Fibroblast of skin of abdomen (primary cell): ENCODE data around the gene CPM.
A peak's percentile ranks its signal among the peaks of the same experiment; 100 is the strongest.

Experiments
- DNase-seq: peaks from one replicate; pipeline ENCODE4 v3.0.0-alpha.2; 2013

CPM gene

DNA sequence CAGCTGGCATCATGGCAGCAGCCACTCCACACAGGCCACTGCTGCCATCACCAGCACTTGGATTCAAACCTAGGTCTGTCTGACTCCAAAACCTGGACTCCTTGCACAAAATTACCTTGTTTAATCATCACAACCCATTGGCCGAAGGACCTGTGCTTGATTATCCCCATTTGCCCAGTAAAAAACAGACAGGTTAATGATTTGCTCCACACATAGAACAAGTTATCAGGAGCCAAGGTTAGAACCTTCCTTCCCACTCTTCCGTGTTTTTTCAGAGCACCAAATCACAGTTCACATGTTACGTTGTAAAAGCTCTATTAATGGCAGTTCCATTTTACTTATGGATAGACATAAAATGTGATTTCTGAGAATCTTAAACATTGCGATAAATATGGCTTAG is 23.5 kb upstream of the CPM start:
- no peak for DNase-seq

DNA sequence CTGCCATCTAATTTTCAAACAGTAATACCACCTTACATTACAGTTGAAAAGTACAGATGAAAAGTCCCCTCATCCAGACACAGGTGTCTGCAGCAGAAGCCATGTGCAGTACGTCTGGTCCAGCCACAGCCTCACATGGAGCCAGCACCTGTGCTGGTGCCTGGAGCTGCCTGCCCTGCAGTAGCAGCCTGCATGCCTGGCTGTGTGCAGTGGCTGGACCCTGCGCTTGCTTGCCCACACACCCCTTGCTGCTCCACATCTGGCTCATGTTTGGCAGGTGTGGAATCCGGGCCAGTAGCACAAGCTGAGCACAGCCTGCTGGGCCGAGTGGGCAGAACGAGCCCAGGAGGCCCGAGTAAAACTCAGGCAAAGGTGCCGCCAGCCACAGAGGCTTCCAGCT is 21.8 kb upstream of the CPM start:
- no peak for DNase-seq

DNA sequence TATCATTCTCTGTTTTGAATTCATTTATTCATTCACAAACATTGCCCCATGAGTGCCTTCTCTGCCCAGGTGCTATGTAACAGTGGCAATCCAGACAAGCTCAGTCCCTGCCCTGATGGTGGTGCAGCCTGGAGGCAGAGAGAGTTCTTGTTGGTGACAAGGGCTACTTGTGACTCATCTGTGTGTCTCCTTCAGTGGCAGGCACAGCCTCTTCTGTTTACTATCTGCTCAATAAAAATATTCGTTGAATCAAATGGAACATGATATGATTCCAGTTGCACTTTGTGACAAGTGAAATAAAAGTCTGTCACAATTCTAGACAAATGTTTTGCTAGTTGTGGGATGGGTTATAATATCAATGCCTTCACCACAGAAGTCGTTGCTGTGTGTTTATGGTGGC is 20.6 kb upstream of the CPM start:
- DNase-seq: no peak

DNA sequence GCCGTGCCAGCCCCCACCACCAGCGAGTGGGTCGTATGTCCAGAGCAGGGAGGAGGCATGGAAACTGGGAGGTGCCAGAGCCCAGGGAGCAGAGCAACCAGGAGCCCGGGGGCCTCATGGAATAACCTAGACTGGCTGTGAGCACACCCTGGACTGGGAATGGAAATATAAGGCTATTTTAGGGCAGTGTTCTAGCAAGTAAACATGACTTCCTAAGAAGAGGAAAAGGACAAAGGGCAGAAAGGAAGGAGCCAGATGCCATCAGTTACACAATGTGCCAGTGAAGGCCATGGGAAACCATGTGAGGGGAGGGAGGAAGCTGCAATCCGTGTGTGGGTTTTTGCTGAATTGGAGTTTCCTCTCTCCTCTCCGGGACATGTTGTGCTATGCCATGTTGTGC is 18.7 kb upstream of the CPM start:
- DNase-seq: no peak

DNA sequence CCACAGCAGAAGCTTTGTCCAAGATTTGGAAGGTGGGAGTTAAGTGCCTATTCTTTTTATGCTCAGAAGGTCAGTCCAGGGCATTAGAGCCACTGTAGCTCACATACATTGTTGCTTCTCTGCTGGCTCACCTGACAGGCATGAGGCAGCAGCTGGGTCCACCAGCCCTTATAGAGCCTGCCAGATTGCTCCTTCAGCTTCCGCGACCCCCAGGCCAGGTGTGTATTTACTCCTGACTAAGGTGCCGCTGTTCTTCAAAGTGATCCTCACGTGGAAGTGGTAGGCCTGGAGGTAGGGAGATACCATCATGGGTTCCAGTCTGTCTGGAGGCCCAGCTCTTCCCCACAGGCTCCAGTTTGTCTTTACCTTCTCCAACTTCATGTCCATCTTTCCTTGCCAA is 17.5 kb upstream of the CPM start:
- DNase-seq: no peak

DNA sequence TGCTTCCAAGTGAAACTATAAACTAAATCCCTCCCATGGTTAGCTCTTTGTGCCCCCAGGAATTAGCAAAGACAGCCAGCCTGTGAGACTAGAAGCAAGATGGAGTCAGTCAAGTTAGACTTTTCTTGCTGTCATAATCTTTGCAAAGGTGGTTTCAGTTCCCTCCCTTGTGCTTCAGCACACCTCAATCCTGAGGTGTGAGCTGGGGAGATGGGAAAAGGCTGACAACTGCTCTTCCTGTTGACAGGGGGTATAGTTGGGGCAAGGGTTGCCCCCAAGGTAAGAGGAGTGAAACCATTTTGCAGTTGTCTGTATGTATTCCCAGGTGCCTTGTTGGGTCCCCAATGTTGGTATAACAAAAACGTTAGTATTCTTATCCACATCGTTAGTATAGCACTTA is 12.3 kb upstream of the CPM start:
- DNase-seq: no peak

DNA sequence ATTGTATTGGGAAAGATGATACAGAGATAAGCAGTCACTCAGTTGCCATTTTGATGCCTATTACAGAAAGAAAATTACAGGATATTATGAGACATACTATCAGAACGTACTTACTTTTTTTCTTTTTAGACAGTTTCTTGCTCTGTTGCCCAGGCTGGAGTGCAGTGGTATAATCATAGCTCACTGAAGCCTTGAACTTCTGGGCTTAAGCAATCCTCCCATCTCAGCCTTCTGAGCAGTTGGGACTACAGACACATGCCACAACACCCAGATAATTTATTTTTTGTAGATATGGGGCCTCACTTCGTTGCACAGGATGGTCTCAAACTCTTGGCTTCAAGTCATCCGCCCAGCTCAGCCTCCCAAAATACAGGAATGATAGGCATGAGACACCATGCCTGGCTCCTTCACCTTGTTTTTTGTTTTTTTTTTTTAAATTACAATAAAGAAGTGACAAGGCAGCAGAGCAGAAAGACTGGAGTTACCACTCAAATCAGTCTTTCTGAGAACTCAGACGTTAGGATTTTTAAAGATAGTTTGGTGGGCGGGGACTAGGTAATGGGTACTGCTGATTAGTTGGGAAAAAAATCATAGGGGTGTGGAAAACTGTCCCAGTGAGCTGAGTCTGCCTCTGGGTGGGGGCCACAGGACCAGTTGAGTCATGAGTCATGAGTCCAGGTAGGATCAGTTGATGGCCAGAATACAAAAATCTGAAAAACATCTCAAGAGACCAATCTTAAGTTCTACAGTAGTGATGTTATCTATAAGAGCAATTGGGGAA is 11.5 kb upstream of the CPM start:
- no peak for DNase-seq

DNA sequence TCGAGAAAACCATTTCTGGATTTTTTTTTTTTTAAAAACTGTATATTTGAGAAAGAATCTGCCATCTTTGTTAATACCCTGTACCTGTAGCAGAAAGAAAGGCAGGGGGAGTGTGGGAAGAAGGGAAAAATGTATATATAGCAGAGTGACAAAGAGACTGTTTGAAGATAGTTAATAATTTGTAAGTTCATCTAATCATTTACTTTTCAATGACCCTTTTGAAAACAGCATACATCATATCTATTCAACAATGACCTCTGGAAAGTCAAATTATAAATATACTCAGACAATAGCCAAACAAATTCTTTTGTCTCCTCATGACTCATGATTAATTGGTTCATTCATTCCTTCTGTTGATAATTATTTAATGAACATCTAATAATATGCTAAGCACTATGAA is 10.9 kb upstream of the CPM start:
- DNase-seq: no peak

DNA sequence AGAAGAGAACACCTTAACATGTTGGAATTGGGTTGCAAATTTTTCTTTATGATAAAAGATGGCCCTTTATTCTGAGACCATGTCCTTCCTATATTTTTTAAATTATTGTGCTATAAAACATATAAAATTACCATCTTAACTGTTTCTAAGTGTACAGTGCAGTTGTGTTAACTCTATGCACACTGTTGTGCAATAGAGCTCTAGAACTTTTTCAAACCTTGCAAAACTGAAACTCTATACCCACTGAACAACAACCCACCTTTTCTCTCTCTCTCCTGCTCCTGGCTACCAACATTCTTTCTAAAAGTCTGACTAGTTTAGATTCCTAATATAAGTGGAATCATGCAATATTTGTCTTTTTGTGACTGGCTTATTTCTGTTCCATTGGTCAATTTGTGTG is 7.8 kb upstream of the CPM start:
- DNase-seq: no peak

DNA sequence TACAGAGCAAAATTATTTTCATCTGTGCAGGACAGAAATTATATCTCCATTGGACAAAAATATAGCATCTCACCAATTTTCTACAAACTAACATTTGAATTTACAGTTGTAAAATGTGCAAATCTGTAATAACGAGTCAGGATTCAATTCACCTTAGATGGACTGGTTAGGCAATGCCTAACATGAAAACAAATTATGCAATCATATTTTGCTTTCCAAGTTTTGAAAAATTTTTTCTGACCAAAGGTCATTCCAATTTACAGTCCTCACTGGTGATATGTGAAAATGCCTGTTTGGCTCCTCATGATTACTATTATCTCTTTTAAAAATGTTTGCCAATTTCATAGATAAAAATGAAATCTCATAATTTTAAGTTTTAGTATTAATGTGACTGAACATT is 6.5 kb upstream of the CPM start:
- DNase-seq: no peak

DNA sequence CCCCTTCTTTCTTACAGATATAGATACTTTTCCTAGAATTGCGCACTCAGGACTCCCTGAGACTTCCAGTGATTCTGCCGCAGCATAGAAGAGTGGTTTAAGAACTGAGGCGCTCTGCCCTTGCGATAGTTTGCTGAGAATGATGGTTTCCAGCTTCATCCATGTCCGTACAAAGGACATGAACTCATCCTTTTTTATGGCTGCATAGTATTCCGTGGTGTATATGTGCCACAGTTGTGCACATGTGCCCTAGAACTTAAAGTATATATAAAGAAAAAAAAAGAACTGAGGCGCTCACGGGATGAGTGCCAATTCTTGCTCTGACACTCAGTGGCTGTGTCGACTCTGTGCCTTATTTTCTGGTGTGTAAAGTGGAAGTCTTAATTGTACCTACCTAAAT is 1.4 kb upstream of the CPM start:
- DNase-seq: no peak

DNA sequence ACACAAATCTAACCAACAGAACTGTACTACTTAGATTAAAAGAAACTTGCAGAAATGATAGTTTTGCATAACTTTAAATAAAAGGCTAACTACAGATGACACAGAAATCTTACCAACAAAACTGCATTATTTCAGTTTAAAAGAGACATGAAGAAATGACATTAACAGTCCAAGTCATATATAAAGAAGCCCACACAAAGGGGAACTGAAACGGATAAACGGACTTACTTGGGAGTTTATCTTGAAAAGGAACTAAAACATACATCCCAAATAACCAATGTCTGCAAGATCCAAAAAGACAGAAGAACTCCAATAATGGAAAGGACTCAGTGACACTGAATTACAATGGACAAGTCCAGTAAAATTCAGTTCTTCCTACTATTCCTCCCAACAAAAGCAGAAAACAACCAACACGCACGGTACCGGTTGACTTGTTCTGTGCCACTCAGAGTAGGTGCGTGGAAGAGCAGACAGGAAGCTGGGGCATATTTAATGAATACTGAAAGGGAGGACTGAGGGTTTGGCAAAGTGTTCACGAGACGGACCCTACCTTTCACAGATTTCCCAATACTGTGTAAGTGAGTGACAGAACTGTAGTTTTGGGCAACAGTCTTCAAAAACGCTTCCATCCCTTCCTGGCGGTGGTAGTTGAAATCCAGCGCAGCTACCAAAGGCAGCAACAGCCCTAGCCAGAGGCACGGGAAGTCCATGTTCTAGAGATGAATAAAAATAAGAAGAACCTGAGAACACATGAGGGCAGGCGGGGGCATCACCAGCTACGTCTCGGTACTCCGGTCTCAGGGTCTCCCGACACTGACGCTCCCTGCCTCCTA is 627 bp downstream of the CPM start:
- peak; percentile 4 for DNase-seq

DNA sequence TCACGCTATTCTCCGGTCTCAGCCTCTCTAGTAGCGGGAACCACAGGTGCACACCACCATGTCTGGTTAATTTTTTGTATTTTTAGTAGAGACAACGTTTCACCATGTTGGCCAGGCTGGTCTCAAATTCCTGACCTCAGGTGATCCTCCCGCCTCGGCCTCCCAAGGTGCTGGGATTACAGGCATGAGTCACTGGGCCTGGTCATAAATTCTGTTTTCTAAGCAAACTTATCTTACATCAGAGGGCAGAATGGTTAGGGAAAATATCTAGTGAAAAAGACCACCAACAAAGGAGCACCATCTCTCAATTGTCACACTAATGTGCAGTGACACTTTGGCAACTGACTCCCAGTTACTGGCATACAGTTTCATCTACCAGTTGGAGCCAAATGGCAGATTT is 2.8 kb downstream of the CPM start:
- DNase-seq: no peak

DNA sequence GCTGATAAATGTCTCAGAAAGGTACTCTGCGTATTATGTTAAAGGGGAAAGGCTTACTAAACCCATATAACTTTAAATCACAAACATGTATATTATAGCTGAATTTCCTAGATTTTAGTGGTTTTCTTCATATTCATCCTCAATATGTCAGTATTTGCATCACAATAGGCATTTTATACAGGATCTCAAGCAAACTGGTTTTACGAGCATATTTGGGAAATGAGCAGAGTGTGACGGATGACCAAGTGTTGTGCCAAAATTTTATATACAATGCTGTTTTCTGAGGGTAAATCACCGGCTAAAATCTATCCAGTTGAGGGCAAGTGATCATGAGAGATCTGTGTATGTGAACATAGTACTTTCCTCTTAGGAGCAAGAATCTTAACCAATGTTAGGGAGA is 8.4 kb downstream of the CPM start:
- DNase-seq: no peak

DNA sequence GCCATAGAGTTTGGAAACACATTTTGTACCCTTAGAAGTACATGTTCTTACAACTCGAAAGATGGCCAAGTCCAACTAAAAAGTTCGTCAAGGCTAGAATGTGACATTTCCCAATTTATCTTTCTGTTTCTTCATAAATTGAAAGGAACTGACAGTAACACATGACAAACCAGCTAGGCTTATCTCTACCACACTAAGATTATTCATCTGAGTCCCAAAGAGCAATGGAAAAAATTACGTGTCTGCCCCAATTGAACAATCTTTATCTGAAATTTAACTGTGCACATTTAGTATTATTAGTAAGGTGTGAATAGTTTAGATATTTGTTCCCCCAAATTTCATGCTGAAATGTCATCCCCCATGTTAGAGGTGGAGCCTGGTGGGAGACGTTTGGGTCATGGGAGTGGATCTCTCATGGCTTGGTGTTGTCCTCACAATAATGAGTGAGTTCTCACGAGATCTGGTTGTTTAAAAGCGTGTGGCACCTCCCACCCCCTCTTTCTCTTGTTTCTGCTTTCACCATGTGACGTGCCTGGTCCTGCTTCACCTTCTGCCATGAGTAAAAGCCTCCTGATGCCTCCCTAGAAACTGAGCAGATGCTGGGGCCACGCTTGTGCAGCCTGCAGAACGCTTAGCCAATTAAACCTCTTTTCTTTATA is 13.3 kb downstream of the CPM start:
- DNase-seq: no peak

DNA sequence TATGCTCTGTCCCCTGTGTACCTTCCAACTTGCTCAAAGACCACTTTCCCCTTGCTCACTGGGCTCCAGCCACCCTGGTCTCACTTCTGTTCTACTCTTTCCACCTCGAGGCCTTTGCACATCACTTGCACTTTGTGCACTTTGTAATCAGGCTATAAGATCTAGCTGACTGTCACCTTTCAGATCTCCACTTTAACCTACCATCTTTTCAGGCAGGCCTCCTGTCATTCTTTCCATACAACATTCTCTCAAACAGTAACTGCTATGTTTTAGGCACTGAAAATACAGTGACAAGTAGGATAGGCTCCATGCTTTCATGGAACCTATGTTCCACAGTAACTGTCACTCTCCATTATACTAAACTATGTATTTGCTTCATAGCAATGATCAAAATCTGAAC is 14.0 kb downstream of the CPM start:
- DNase-seq: no peak

DNA sequence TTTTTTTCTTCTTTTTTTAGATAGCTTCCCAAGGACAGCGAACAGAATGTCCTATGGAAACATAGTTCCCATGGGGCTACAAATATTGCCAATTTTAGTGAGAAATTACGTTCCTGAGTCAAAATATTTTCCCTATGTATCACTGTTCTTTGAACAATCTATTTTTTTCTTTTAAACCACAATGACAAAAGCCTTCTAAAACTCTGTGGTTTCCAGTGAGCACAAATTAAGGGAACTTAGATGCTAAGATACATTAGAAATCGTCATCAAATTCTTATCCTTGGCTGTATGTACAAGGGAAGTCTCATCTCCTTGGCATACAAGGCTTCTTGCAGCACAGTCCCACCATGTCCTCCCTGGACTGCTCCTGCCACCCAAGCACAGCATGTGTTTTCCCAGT is 17.9 kb downstream of the CPM start:
- DNase-seq: peak; percentile 92

DNA sequence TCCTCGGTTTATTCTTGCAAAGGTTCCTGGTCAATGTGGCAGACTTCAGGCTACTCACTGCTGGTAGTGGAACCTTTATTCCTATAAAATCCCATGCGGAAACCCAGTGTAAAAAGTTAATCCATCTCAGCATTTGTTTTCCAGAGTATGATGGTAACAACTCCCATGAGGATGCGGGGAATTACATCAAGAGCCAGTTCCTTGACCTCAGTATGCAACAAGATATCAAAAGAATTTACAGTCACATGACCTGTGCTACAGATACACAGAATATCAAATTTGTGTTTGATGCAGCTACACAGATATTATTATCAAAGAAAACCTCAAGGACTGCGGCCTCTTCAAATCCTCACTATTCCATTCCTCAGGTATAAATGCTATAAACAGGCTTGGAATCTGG is 19.3 kb downstream of the CPM start:
- DNase-seq: peak; percentile 27

DNA sequence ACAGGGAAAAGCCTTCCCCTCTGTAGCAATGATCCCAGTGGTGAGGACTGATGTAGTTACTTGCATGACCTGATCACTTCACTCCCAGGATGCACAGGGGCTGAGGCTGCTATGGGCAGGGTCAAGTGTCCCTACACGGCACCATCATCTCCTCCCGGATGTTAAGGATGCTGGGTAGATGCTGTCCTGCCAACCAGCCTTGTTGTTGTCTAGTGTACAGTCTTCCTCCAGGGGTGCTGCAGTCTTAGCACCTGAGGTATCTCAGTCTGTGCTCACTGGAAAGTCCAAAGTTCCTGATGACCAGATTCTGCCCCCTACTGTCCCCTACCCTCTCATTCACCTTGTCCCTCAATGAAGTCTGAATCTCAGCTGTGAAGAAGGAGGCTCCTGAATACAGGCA is 20.1 kb downstream of the CPM start:
- no peak for DNase-seq

DNA sequence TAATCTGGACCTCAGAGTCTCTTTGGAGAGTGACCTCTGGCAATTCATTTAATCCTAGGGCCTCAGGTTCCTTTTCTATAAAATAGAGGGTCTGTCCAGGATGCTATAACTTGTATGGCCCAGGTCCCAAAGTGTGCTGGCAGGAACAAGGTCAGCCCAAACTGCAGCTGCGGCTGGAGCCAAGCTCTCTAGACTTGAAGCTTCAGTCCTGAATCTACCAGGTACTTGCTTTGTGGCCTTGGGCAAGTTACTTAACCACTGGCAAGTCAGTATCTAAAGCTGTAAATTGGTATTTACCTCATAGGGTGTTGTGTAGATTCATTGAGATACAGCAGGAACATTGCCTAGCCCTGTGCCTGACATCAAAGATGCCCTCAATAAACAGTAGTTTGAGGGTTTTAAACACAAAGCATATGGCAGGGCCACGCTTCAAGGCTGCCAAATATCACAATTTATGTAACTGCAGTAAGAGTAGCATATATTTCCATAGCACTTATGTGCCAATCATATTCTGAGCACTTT is 21.7 kb downstream of the CPM start:
- DNase-seq: no peak

DNA sequence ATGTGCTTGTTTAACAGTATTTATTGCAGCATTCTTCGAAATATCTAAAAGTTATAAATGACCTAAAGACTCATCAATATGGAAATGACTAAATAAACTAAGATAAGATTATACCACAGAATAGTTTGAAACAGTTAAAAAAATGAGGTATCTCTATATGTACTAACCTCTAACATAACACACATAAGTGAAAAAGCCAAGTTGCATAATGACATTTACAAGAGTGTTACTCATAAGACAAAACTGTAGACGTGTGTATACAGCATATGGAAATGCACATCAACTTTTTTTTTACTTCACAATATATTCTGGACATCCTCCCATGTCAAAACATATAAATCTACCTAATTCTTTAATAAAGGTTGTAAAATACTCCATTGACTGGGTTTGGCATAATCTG is 22.8 kb downstream of the CPM start:
- DNase-seq: peak; percentile 73

DNA sequence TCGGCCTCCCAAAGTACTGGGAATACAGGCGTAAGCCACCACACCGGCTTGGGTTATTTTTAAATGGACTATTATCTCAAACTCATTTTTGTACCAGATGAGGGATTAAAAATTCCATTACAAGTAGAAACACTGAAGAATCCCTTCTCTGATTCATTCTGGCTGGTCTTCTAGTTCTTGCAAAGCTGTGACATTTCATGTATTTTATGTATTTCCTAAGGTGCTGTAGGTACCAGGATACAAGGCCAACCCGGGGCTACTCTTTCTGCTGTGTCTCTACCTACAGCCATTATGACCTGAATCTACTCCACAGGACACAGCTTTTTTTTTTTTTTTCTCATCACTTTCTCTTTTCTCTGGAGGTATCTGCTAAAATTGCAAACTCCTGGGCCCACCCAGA is 24.9 kb downstream of the CPM start:
- no peak for DNase-seq

DNA sequence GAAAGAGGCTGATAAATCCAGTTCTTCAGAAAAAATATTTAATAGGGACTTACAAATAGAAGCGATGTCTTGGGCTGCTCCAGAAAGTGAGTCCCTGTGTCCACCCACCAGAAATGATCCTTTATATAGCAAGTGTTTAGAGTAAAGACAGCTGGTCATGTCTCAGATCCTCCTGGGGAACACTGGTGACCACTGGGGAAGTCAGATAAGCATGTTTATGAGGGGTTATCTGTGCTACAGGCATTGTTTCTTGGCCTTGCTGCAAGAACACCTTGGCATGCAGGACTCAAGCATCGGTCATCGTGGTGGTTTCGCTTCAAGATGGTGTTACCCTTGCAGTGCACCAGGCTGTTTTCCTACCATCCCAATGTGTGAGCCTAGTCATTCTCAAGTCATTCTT is 27.2 kb downstream of the CPM start:
- DNase-seq: no peak
